ENCODE data around the gene PHC2.

PHC2 gene

GRCh38 chr1:33420870-33421775 is 9.8 kb downstream of the PHC2 start:
- DNase-seq, result no peak

DNA sequence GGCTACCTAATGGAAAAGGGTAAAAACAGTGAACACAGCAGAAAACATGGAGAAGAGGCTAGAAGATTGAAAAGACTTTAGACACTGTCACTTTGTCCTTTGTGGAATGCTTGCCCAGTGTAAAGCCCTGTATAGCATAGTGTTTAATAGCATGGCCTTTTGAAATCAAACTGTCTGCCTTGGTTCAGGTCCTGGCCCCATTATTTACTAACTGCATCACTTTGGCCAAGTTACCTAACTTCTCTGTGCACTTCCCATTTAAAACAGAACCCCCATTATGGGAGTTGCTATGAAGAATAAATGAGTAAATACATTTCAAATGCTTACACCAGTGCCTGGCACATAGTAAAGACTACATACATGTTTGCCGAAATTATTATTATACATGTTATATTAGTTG is 12.1 kb downstream of the PHC2 start:
- DNase-seq, result no peak

DNA sequence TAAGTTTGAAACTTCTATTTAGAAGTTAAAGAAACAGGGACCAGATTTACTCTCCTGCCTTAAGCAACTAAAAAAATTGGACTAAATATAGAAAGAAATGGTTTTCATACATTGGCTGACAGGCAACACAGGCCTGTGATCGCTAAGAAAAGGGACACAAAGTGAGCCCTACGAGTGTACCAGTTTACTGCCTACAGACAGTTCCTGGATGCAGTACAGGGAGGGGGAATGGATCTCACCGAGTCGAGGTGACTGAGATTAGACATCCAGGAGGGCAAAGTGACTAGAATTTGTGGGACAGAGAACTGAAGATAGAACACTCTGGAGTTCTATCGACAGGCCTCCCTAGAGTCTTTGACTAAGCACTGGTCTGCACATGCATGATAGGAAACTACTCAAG is 16.0 kb downstream of the PHC2 start:
- no peak for DNase-seq

GRCh38 chr1:33410091-33410701 is 20.7 kb downstream of the PHC2 start:
- no peak for DNase-seq

DNA sequence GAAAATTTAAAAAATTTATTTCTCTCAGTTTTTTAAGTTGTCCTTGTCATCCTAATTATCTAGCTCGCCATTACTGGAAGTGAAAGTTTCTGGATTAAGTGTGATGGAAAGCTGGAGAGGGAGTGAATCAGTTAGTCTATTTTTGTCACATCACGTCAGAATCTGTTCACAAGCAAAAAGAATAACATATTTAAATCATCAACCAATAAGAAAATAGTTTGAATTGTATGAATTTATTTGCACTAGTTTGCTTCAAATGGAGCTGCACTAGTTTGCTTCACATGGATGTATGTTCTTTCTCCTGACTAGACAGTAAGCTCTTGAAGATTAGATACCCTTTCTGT is 22.8 kb downstream of the PHC2 start:
- DNase-seq, result no peak

- no peak for DNase-seq
Measured at GRCh38 chr1:33407352-33408092, 23.4 kb downstream of the PHC2 start.

GRCh38 chr1:33402206-33402605 is 28.7 kb downstream of the PHC2 start:
- DNase-seq, result no peak

DNA sequence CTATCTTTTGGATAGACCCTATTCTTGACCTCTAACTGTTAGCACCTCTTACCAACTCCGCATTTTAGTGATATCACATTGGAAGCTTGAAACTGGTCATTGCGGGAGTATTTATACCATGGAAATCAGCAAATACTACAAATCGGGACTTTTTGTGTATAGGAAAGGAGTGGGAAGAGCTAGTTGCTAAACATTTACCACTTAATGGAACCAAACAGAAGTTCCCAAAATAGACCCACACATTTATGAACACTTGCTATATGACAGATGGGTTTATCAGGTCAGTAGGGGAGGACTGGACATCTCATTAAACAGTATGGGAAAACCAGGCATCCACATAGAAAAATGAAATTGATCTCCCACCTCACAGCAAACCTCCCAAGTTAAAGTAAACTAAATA is 29.4 kb downstream of the PHC2 start:
- DNase-seq, result no peak

- no peak for DNase-seq
Measured at GRCh38 chr1:33400153-33400911, 30.6 kb downstream of the PHC2 start.

GRCh38 chr1:33399375-33399774 is 31.5 kb downstream of the PHC2 start:
- DNase-seq, result no peak

DNA sequence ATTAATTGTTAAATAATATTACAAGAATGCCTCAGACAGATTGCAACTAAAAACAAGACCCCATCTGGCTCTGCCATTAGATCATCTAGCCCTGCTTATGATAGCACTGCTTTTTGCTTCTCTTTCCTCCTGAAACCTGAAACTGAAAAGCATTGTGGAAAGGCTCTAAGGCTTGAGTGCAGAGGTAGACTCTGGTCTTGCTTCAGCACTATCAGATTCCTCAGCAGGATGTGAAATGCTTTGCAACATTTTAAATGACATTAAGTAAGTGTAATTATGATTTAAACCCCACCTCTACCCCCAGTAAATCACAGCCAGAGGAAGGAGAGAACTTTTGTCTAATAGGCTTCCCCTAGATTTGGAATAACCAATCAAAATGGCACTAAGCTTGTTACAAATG is 32.9 kb downstream of the PHC2 start:
- DNase-seq, result no peak

- no peak for DNase-seq
Measured at GRCh38 chr1:33397125-33397506, 33.8 kb downstream of the PHC2 start.

DNA sequence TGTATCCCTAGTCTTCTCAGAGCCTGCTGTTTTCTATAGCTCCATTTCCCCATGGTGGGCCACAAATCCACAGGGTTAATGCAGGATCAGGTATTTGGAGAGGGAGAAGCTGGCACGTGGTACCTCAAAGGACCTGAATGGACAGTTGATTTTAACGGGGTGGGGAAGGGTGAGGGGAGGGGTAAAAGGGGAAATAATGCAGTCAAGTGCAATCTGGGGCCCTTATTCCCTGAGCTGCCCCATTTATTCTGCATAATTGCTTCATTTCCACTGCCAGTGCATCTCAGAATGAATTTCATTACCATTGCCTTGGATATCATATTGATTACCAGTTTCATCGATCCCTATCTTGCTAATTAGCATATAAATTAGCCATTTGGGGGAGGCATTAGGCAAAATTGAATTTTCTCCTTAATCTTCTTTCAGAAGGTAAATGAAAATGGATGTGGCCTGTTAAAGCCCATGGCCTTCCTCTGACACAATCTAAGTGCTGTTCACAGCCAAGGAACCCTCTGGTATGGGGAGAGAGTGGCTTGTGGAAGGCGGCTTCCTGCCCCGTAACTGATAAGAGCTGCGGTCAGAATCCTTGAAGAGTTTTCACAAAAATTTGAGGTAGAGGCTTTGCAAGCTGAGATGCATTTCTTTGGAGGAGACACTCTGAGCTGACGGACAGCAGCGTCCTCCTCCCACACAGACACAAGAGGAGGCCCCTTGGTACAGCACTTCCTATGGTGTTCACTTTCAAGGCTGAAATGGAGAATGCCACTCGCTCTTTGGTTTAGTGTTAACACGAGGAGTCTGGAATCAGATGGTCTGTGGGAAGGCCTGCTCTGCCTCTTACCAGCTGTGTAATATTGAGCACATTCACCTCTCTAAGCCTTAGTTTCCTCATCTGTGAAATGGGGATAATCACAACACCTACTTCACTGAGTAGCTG is 34.4 kb downstream of the PHC2 start:
- no peak for DNase-seq

- no peak for DNase-seq
Measured at GRCh38 chr1:33394770-33395169, 36.1 kb downstream of the PHC2 start.

- no peak for DNase-seq
Measured at GRCh38 chr1:33393991-33394390, 36.9 kb downstream of the PHC2 start.

- no peak for DNase-seq
Measured at GRCh38 chr1:33393524-33393923, 37.4 kb downstream of the PHC2 start.

DNA sequence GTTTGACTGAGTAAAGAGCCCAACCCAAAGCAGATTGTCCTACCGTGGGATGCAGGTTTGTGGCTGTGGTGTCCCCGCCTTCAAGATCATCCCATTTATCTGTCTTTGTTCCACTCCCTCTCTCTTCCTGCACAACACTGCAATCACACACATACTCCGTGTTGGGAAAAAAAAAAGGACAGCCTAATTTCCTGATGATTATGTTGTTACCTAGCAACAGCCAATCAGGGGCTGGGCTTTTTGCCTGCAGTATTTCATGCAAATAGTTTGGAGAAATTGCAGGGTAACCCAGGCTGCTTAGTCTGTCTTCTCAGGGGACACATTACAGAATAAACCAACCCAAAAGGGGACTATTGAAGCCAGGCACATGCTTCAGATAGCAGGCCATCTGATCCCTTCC is 38.3 kb downstream of the PHC2 start:
- DNase-seq, result no peak

- DNase-seq, result no peak
Measured at GRCh38 chr1:33392206-33392605, 38.7 kb downstream of the PHC2 start.

DNA sequence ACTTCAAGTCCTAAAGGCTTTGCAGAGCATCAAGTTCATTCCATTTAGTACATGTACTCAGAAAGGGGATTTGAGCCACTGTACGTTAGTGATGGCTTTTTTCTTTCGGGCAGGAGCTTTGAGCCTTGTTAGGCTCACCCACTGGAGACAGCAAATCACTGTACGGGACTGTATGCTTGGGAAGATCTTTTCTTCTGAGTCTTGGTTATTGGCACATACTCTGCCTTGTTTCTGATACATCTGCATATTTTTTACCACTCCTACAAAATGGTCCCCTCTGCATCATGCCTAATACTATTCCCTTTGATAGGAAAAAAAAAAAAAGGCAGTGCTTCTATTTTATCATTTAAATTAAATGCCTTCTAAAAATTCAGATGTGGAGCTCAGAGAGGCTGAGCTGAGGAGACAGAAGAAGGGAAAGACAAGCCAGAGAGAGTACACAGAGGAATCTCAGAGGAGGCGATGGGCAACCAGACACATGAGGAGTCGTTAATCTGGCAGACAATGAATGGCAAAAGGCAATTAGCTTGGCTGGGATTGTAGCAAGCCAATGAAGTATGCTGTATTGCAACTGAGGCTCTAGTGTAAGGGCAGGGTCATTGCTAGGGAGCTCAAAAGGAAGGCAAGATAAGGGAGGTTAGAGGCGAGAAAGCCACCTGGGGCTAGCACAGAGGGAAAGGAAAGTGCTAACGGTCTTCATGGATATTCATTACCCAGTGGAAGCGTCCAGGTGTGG is 39.4 kb downstream of the PHC2 start:
- no peak for DNase-seq

DNA sequence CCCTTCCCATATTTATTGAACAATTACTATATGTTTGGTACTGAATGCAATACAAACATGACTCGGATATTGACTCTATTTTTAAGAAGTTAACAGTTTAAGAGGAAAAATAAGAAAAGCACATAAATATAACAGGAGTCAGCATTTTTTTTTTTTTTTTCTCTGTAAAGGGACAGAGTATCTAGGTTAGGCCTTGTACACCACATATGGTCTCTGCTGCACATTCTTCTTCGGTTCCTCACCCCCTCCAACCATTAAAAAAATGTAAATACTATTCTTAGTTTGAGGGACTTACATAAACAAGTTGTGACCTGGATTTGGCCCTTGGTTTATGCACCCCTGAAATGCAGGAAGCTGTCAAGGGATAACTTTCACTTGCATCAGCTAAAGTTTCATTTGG is 40.4 kb downstream of the PHC2 start:
- no peak for DNase-seq
